Measurements from ENCODE around the gene CPEB3.
"Not testable (repeated sequence)": the region's sequence is repeated elsewhere in the genome, so short reads cannot be mapped to it uniquely, and the experiment has no call there.

Gene CPEB3

DNA sequence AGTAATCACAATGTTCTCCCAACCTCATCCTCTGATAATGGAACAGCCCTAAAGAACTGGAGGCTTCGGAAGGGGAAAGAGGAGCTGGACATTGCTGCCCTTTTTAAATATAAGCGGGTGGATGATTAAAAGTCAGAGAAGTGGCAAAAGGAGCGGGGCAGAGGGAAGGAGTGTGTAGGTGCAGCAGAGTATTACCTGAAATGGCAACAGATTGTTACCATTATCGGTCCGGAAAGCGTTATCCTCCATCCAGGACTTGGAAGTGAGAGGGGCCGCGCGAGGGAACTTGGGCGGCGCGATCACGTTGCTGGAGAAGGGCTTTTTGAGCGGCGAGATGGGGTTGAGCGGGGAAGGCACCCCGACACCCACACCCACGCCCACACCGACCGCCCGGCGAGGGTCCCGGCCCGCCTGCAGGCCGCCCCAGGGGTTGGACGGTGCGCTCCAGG, 51.7 kb downstream of the CPEB3 start:
- Histone ChIP-seq H3K9ac (ENCODE audit: insufficient read length) (no peak overlapping the region), H3K36me3 (ENCODE audit: insufficient read depth, low read length) (no peaks in the 10 kb centered on the region), H3K9me3 (ENCODE audit: low read depth, low read length) (no peaks in the 10 kb centered on the region), H3K27ac (no peak overlapping the region), H3K4me3 (peak overlapping the region; percentile 81)
- DNase-seq (ENCODE audit: low read depth, low spot score), result no peak
- no peak for TF ChIP-seq EZH2 (IDR thresholded peaks at IDR 0.05)
- no peak for TF ChIP-seq POLR2AphosphoS5 (IDR thresholded peaks at IDR 0.05; ENCODE audit: borderline replicate concordance, low read depth, low read length)
- no peak for TF ChIP-seq FOXP2 (optimal IDR thresholded peaks at IDR 0.05; ENCODE audit: control extremely low read depth, extremely low read length, insufficient read depth)

DNA sequence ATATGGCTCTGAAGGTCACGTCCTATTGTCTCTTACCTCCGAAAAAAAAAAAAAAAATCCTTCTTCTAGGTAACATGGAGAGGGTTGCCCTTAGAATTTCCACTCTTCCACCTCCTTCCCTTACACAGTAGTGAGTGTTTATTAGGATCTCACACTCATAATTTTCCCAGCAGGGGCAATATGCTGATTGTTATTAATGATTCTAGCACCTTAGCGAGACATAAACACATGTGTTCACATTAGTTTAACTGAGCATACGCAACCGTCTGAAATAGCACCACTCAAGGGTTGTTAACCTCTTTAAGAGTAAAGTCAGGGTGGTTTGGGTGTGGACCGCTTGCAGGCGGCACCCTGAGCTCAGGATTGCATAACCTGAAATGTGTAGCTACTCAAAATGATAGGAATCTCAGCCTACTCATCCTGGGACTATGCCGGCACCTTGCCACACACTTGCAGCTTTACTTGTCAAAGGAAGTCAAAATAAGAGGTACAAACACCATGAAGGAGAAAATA, 52.2 kb downstream of the CPEB3 start:
- Histone ChIP-seq H3K27ac (no peak overlapping the region), H3K36me3 (ENCODE audit: insufficient read depth, low read length) (no peaks in the 10 kb centered on the region), H3K4me3 (no peak overlapping the region), H3K9me3 (ENCODE audit: low read depth, low read length) (no peaks in the 10 kb centered on the region), H3K9ac (ENCODE audit: insufficient read length) (no peak overlapping the region)
- no peak for TF ChIP-seq POLR2AphosphoS5 (IDR thresholded peaks at IDR 0.05; ENCODE audit: borderline replicate concordance, low read depth, low read length)
- TF ChIP-seq EZH2 (IDR thresholded peaks at IDR 0.05), result no peak
- no peak for TF ChIP-seq FOXP2 (optimal IDR thresholded peaks at IDR 0.05; ENCODE audit: control extremely low read depth, extremely low read length, insufficient read depth)
- DNase-seq (ENCODE audit: low read depth, low spot score), result no peak

DNA sequence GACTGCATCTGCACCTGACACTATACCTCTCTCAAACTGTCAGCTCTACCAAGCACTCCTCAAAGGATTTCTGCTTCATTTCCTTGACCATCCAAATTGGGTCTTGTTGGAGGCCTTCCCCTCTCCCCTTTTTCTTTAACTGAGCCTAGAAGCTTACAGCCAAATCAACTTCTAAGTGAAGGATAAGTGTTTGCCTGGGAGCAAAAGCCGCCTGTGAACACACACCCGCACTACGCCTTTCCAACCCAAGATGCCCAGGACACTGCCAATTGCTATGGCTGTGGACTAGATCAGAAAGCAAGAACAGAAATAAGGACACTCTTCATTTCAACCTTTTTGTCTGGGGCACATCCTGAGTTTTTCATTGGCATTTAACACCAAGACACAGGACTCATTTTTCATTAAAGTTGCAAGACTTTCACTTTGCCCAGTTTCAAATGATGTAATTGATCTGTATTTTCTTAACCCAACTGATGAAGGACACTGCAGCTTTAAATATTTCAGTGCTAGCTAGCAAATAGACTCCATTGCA, 52.8 kb downstream of the CPEB3 start:
- Histone ChIP-seq H3K9me3 (ENCODE audit: low read depth, low read length) (no peaks in the 10 kb centered on the region), H3K27ac (no peak overlapping the region), H3K4me3 (no peak overlapping the region), H3K36me3 (ENCODE audit: insufficient read depth, low read length) (no peaks in the 10 kb centered on the region), H3K9ac (ENCODE audit: insufficient read length) (no peak overlapping the region)
- TF ChIP-seq POLR2AphosphoS5 (IDR thresholded peaks at IDR 0.05; ENCODE audit: borderline replicate concordance, low read depth, low read length) (no peak), FOXP2 (optimal IDR thresholded peaks at IDR 0.05; ENCODE audit: control extremely low read depth, extremely low read length, insufficient read depth) (no peak), EZH2 (IDR thresholded peaks at IDR 0.05) (no peak)
- DNase-seq (ENCODE audit: low read depth, low spot score), result no peak

DNA sequence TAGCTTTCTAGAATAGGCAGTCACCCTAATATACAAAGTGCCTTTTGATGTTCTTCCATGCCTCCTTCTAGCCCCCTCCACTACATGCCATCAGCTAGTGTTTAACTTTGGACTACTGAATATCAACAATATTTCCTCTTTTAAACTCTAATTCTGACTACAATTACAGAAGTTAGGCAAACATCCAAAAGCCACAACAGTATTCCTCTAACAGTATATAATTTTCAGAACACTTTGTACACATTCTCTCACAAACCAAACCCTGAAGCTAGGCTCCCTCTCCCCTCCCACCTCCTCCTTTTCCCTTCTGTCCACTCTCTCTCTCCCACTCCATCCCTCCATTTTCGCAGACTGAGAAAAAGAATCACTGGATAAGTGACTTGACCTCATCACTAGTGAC, 59.7 kb downstream of the CPEB3 start:
- DNase-seq (ENCODE audit: low read depth, low spot score), result no peak
- Histone ChIP-seq H3K36me3 (ENCODE audit: insufficient read depth, low read length) (no peaks in the 10 kb centered on the region), H3K9ac (ENCODE audit: insufficient read length) (no peak overlapping the region), H3K9me3 (ENCODE audit: low read depth, low read length) (no peaks in the 10 kb centered on the region), H3K4me3 (no peak overlapping the region), H3K27ac (no peak overlapping the region)
- no peak for TF ChIP-seq EZH2 (IDR thresholded peaks at IDR 0.05)
- TF ChIP-seq POLR2AphosphoS5 (IDR thresholded peaks at IDR 0.05; ENCODE audit: borderline replicate concordance, low read depth, low read length), result no peak
- TF ChIP-seq FOXP2 (optimal IDR thresholded peaks at IDR 0.05; ENCODE audit: control extremely low read depth, extremely low read length, insufficient read depth), result no peak

DNA sequence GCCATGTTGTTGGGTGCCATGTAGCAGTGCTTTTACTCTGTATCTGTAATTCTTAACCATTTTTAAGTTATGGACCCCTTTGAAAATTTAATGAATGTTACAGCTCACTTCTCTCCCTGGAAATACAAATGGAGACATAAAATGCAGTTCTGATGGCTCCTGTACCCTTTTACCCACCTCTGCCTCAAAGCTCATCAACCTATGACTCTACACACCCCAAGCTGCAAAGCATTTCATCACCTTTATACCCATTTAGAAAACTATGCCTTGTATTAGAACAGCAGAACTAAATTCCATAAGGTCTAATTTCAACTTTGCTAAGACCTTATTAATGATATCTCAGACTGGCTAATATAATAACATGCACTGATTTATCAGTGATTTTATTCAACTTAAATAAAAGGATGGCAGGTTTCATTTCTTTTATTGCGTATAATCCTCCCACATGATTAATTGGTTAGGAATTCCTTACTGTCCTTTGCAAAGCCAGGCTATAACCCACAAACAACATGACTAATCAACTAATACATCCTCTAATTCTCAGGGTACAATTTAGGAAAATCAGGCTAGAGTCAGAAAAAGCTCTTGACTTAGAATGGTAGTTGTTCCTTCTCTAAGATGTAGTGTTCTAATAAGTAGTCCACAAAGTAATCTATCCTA, 68.1 kb downstream of the CPEB3 start:
- Histone ChIP-seq H3K27ac (no peak overlapping the region), H3K4me3 (no peak overlapping the region), H3K9ac (ENCODE audit: insufficient read length) (no peak overlapping the region), H3K9me3 (ENCODE audit: low read depth, low read length) (no peaks in the 10 kb centered on the region), H3K36me3 (ENCODE audit: insufficient read depth, low read length) (no peaks in the 10 kb centered on the region)
- TF ChIP-seq FOXP2 (optimal IDR thresholded peaks at IDR 0.05; ENCODE audit: control extremely low read depth, extremely low read length, insufficient read depth), result no peak
- TF ChIP-seq POLR2AphosphoS5 (IDR thresholded peaks at IDR 0.05; ENCODE audit: borderline replicate concordance, low read depth, low read length), result no peak
- no peak for TF ChIP-seq EZH2 (IDR thresholded peaks at IDR 0.05)
- no peak for DNase-seq (ENCODE audit: low read depth, low spot score)

DNA sequence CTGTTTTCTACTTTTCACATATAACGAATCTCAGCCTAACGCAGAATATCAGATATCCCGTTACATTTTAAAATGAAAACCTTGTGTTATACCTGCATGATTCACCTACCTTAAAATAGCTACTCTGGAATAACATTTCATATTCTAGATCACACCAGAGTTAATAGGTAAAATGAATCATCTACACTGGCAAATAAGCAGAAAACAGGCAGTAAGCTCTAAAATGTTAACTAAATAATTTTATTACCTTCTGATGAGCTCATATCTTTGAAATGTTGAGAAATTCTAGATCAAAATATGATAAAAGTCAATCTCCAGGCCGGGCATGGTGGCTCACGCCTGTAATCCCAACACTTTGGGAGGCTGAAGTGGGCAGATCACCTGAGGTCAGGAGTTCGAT, 71.3 kb downstream of the CPEB3 start:
- H3K27ac ChIP-seq, result no peak overlapping the region
- TF ChIP-seq EZH2 (IDR thresholded peaks at IDR 0.05) (no peak), POLR2AphosphoS5 (IDR thresholded peaks at IDR 0.05; ENCODE audit: borderline replicate concordance, low read depth, low read length) (no peak), FOXP2 (optimal IDR thresholded peaks at IDR 0.05; ENCODE audit: control extremely low read depth, extremely low read length, insufficient read depth) (no peak)

DNA sequence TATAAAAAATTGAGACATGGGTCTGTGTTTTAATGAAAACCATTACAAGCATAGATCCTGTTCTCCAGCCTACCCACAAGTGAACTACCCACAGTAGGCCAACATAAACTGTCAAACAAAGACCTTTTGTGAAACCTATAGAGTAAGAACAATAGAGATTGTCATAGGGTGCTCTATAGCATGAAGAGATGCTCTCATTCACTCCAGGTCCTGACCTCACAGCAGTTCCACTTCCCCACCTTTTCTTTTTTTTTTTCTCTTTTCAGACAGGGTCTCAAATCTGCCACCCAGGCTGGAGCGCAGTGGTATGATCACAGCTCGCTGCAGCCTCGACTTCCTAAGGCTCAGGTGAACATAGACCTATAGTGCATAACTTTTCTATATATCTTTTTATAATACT, 72.3 kb downstream of the CPEB3 start:
- DNase-seq (ENCODE audit: low read depth, low spot score), result no peak
- Histone ChIP-seq H3K4me3 (no peak overlapping the region), H3K36me3 (ENCODE audit: insufficient read depth, low read length) (no peaks in the 10 kb centered on the region), H3K9me3 (ENCODE audit: low read depth, low read length) (no peaks in the 10 kb centered on the region), H3K9ac (ENCODE audit: insufficient read length) (no peak overlapping the region), H3K27ac (no peak overlapping the region)
- TF ChIP-seq EZH2 (IDR thresholded peaks at IDR 0.05) (no peak), POLR2AphosphoS5 (IDR thresholded peaks at IDR 0.05; ENCODE audit: borderline replicate concordance, low read depth, low read length) (no peak), FOXP2 (optimal IDR thresholded peaks at IDR 0.05; ENCODE audit: control extremely low read depth, extremely low read length, insufficient read depth) (no peak)

More for the DNA sequence above, 71.3 kb downstream of the CPEB3 start:
- Histone ChIP-seq H3K9me3 (ENCODE audit: low read depth, low read length) (no peaks in the 10 kb centered on the region), H3K9ac (ENCODE audit: insufficient read length) (no peak overlapping the region), H3K4me3 (no peak overlapping the region), H3K36me3 (ENCODE audit: insufficient read depth, low read length) (no peaks in the 10 kb centered on the region)
- DNase-seq (ENCODE audit: low read depth, low spot score), result no peak

DNA sequence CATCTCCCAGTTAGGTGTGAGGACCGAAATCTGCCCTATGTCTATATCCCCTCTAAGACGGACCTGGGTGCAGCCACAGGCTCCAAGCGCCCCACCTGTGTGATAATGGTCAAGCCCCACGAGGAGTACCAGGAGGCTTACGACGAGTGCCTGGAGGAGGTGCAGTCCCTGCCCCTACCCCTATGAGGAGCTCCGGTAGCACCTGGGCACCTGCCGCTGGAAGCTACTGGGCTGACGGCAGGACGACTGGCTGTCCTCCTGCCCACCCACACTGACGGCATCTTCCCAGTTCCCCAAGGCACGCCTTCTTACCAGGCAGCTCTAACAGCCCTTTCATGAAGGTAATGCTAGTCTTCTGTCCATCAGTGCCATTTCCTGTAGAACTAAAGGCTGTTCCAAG, 74.3 kb downstream of the CPEB3 start:
- not testable (repeated sequence) for H3K27ac ChIP-seq; DNase-seq (ENCODE audit: low read depth, low spot score); H3K36me3 ChIP-seq (ENCODE audit: insufficient read depth, low read length); H3K9ac ChIP-seq (ENCODE audit: insufficient read length); H3K4me3 ChIP-seq; H3K9me3 ChIP-seq (ENCODE audit: low read depth, low read length)

DNA sequence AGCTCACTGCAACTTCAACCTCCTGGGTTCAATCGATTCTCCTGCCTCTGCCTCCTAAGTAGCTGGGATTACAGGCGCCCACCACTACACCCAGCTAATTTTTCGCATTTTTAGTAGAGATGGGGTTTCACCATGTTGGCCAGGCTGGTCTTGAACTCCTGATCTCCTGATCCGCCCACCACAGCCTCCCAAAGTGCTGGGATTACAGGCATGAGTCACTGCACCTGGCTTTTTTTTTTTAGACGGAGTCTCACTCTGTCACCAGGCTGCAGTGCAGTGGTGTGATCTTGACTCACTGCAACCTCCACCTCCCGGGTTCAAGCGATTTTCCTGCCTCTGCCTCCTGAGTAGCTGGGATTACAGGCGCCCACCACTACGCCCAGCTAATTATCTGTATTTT, 75.7 kb downstream of the CPEB3 start:
- H3K27ac ChIP-seq; H3K9me3 ChIP-seq (ENCODE audit: low read depth, low read length); DNase-seq (ENCODE audit: low read depth, low spot score); H3K9ac ChIP-seq (ENCODE audit: insufficient read length); H3K36me3 ChIP-seq (ENCODE audit: insufficient read depth, low read length); H3K4me3 ChIP-seq: not testable (repeated sequence)
